SHP77 (cell line): ENCODE results near the gene KNDC1.

ENCODE experiments used
- DNase-seq, 2 experiments: peaks; one replicate each; lab custom pipeline; 2025; lab: John Stamatoyannopoulos, UW

Gene KNDC1

DNA sequence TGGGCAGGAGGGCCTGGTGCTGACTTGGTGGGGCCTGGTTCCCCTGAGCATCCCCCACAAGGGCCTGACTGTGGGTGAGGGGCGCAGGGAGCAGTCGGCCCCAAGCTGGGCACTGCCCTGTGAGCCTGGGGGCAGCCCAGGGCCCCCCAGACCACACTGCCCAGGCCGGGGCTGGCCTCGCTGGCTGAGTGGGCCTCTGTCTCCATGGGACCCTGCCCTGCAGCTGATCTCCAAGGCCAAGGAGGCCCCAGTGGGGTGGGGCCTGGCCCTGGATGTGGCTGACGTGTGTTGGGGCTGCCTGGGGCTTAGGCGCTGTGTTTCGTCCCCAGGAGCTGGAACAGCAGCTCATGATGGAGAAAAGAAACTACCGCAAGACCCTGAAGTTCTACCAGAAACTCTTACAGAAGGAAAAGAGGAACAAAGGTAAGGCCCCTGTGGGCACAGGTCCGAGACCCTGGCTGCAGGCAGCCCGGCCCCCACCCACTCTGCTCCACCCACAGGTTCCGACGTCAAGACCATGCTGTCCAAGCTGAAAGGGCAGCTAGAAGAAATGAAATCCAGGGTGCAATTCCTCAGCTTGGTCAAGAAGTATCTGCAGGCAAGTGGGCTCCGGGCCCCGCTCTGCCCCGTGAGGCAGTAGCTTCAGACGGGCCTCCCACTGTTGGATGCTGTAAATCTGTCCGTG is 46.5 kb downstream of the KNDC1 start:
- DNase-seq: no peak

DNA sequence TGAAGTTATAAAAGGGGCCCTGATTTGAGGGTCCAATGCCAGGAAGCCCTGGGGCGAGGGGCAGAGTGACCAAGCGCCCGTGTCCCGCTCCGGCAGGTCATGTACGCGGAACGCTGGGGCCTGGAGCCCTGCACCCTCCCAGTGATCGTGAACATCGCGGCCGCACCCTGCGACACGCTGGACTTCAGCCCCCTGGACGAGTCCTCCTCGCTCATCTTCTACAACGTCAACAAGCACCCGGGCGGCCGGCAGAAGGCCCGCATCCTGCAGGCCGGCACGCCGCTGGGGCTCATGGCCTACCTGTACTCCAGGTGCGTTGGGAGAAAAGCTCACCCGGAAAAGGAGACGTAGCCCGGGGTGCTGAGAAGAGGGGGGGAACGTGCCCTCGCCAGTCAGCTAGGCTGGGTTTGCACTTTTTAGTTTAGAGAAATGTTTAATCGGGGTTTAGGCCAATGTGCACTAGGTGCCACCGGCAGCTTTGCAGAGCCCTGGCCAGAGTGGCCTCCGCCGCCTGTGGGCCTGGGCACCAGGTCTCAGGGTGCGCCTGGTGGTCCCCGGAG is 47.1 kb downstream of the KNDC1 start:
- no peak for DNase-seq

DNA sequence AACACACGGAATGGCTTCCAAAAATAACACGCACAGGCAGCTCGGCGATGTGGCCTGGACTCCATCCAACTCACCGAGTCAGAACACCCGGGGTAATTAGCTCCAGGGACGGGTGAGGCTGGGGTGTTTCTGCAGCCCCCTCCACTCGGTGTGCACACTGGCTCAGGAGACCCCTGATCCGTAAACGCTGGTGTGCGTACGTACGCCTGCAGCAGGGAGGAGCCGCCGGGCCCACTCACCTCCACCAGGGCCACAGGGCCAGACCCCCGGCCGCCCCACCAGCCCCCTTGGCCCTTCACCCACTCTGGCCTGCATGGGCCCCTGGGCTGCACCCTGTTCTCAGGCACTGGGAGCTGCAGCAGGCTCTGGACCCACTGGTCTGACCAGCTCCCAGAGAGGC is 47.6 kb downstream of the KNDC1 start:
- DNase-seq: no peak

GRCh38 chr10:133208466-133208865 is 48.4 kb downstream of the KNDC1 start:
- DNase-seq: no peak

- no peak for DNase-seq
Measured at GRCh38 chr10:133209117-133209516, 49.1 kb downstream of the KNDC1 start.

DNA sequence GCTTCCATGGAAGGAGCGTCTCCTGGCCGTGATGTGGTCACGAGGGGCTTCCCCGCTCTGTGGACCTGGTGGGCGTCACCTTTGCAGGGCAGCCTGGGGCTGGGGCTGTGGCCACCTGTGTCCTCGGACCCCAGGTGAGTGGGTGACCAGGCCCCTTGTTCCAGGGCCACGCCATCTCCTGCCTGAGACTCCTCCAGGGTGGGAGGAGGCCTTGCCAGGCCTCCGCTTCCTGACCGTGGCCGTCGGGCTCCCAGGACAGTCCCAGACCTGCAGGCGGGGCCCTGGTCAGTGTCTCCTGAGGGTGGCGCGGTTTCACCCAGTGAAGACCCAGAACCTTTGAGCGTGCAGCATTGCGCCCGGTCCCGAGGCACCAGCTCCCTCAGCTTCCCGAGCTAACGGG is 49.6 kb downstream of the KNDC1 start:
- DNase-seq: no peak

DNA sequence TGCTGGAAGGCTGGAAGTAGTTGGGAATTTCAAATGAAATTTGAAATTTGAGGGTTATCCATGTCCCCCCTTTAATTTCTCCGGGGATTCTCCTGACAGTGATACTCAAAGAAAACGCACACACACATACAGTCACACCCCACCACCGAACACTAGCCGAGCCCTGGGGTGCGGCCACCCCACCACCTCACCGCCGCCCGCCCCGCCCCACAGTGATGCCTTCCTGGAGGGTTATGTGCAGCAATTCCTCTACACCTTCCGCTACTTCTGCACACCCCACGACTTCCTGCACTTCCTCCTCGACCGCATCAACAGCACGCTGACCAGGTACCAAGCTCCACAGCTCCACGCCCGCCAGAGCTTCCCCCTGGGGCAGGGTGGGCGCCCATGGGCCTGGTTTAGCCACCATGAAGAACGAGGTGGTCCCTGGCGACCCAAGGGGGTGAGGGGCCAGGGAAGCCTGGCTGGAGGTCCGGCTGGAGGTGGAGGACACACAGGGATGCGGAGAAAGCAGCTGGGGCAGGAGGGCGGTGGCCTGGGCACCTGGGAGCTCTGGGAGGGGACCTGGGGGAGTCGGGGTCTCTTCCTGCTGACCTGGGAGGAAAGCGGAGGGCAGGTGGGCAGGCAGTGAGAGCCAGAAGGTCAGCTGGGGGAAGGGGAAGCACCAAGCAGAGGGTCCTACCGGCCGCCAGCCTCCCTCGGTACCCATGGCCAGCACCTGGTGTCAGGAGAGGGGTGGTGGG is 50.5 kb downstream of the KNDC1 start:
- DNase-seq: no peak

DNA sequence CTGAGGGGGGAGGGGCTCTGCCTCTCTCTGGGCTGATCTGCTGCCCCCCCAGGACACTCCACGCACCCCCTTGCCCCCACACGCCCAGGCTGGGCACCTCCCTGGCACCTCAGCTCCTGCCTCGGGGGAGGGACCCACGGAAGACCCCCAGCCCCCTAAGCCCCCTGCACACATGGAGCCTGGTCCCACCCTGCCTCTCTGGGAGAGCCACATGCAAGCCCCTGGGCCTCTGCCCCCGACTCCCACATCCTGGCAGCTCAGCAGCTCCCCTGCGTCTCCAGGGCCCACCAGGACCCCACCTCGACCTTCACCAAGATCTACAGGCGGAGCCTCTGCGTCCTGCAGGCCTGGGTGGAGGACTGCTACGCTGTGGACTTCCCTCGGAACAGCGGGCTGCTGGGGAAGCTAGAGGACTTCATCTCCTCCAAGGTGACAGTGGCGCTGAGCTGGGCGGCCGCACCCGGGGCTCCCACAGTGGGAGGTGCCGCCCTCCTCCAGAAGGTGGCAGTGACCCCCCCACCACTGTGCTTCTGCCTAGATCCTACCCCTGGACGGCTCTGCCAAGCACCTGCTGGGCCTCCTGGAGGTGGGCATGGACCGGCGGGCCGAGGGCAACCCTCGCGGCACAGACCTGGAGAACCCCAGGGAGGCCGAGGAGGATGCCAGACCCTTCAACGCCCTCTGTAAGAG is 51.3 kb downstream of the KNDC1 start:
- no peak for DNase-seq

- DNase-seq: no peak
Measured at GRCh38 chr10:133211959-133212852, 52.2 kb downstream of the KNDC1 start.

DNA sequence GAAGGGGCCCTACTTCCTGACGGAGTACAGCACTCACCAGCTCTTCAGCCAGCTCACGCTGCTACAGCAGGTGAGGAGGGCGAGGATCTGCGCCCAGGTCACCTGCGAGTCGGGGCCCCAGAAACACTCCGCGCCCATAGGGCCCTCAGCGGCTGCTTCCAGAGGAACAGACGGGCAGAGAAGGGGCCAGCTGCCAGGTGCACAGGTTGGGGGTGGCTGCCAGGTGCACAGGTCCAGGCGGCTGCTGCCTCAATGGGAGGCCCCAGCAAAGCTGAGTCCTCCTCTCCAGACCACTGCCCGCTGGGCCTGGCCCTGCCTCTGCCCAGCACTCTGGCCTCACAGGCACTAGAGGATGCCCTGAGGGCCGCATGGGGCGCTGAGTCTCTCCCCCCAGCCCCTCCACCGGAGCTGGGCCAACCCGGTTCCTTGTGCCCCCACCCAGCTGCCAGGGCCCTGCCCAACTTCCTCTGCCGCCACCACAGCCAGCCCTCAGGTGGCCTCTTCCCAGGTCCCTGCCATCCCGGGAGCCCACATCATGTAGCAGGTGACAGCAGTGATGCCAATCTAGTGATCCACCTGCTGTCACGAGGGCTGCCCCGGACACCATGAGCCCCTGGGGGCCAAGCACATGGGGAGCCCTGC is 53.0 kb downstream of the KNDC1 start:
- DNase-seq: no peak

GRCh38 chr10:133213641-133214467 is 53.8 kb downstream of the KNDC1 start:
- no peak for DNase-seq

DNA sequence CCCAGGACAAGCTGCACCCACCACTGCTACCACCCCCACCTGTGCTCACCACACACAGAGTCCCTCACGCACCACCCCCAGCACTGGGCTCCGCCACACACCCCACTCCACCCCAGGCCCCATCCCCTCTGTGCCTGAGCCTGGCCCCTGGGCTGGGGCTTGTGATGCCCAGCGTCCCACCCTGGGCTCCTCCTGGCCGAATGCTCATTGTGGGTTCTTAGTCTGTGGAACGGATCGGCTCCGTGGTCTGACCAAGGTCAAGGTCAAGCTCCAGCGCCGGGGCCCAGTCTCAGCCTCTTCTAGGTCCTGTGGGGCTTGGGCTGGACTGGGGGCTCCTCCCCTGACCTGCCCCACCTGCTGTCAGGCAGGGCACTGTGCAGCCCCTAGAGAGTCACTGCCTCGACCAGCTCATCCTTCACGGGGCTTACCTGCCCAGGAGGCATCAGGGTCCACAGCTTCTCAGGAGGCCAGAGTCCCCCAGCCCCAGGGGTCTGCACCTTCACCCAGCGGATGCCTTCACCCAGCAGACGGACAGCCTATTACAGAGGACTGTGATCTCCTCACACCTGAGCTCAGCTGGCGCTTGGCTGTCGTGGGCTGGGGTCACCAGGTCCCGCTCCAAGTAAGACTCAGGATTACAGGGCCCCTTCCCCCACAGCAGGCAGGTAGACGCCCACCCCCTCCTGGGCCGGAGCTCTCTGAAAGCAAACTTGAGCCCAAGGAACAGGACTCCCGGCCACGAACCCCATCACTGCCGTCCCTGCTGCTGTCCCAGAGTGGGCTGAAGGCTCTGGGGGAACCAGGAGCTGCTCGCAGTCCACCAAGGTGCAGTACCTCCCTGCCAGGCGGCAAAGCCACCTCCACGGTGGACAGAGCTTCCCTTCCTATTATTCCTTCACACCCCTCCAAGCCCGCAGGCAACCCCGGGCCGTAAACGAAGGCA is 54.7 kb downstream of the KNDC1 start:
- no peak for DNase-seq

- no peak for DNase-seq
Measured at GRCh38 chr10:133215586-133215985, 55.6 kb downstream of the KNDC1 start.

DNA sequence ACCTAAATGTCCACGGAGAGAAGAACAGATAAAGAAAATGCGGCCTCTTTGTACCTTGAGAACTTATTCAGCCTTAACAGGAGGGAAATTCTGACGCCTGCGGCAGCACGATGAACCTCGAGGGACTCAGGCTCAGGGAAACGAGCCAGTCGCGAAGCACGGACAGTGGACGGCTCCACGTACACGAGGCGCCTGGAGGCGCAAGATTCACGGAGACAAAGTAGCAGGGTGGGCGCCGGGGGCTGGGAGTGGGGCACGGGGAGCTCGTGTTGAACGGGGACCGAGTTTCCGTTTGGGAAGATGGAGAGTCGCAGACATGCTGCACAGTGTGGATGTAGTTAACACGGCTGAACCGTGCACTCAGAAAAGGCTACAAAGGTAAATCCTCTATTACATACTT is 56.8 kb downstream of the KNDC1 start:
- no peak for DNase-seq

DNA sequence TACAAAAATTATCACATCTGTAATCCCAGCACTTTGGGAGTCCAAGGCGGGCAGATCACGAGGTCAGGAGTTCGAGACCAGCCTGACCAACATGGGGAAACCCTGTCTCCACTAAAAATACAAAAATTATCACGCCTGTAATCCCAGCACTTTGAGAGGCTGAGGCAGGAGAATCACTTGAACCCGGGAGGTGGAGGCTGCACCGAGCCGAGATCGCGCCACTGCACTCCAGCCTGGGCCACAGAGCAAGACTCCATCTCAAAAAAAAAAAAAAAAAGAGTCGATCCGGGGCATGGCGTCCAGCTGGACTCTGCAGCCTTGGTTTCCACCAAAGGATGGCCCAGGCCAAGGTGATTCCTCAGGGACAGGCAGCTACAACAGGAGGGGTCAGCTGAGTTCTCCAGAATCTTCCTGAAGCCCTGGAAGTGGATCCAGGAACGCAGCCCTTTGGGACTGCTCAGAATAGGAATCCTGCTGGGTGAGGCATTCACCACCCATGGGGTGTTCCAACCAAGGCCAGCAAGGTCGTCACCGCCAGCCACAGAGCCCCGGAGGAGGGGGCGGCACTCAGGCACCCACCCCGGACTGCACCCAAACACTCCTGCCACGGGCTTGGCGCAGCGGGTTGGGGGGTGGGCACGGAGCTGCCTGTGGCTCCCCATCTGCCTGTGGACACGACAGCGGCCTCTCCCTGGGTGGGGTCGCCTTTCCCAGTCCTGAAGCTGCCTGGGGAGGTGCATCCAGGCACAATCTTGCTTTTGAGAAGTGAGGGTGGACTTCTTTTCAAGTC is 58.0 kb downstream of the KNDC1 start:
- DNase-seq: no peak

GRCh38 chr10:133218891-133219290 is 58.9 kb downstream of the KNDC1 start:
- DNase-seq: no peak

DNA sequence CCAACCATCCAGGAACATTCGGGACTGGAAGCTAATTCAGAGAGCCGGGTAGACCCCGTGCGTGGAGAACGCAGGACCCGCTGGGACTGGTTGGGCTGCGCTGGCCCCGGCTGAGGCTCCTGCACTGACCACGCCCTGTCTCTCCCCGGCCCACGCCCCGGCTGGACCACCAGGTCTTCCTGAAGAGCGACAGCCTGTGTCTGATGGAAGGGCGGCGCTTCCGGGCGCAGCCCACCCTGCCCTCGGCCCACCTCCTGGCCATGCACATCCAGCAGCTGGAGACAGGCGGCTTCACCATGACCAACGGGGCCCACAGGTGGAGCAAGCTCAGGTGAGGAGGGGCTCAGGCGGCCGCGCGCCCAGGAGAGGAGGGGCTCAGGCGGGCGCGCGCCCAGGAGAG is 59.8 kb downstream of the KNDC1 start:
- no peak for DNase-seq

DNA sequence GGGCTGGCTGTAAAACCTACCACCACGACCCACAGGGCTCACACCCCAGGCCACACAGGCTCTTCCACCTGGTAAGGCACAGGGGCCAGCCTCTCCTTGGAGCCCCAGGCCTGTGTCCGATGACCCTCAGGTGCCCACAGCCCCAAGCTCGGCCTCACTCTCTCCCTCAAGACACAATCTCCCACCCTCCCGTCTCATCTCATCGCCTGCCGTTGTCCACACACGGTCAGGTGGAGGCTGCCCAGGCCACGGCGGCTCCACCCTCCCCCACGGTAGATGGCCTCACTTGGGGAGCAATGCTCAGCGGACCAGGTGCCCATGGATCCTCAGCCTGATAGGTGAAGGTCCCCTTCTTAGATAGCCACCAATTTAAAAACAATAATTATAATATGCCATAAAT is 61.3 kb downstream of the KNDC1 start:
- DNase-seq: no peak
